ENCODE measurements around the gene PDIA5. TPM values are rescaled to one million over a fixed set of nuclear protein-coding genes. Genes with fewer than 3 reads are reported as not detected.

Gene PDIA5
- total and polyA plus RNA-seq, 2 donors (not counting 1 experiment from before 2014, with no cell fraction given): 2.6 to 3.8 TPM

DNA sequence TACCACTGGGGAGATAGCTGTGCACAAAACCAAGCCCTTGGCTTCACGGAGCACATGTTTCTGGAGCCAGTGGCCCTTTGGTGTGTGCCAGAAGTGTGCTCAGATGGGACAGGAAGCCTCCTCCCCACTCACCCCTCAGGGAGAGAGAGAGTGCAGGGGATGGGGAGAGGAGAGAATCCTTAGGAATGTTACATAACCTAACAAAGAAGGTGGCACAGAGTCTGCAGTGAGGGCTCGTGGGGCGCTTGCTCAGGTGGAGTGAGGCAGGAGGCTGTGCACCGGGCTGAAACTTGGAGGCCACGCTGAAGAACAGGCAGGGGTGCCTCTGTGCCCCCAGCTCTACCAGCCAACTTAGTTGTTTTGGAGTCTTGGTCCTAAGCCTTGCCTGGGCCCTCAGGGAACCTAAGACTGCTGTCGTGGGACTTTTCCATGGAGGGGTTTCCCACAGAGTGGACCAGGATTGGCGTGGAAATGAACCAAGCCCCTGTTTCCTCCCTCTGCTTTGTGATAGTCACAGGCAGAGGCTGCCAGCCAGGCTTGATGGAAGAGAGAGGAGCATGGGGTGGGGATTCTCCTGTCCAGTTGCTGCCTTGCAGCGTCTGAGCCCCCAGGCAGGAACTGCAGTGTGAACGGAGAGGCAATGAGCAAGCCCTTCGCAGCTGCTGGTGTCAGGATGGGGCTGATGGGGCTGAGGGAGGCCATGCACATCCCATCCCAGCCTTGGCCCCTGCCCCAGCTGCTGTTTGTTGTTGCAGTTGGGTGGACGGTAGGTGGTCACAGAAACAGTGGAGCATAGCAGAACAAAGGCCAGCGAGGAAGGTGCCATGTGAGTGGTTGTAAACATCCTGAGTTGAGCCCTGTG lies 32.7 kb downstream of the PDIA5 start:
- Mint-ChIP-seq H3K9me3 (ENCODE audit: insufficient read depth) (no peaks in the 10 kb centered on the region), H3K4me1 (no peaks in the 10 kb centered on the region), H3K27ac (no peak overlapping the region), H3K27me3 (no peaks in the 10 kb centered on the region), H3K4me3 (no peak overlapping the region)
- no peak overlapping the region for H3K4me2 ChIP-seq (replicated peaks; ENCODE audit: low read depth, low read length, poor library complexity, severe bottlenecking)
- no peaks in the 10 kb centered on the region for H3K36me3 ChIP-seq (replicated peaks in 1 of 2; ENCODE audit: control extremely low read depth in 1 of 2, control insufficient read depth in 1 of 2, extremely low read depth in 1 of 2, insufficient read depth in 2 of 2, low read length in 1 of 2)
- no peaks in the 10 kb centered on the region for H3K79me2 ChIP-seq (ENCODE audit: control insufficient read depth, insufficient read depth, low read length)
- ATAC-seq (ENCODE audit: low read depth): no peak
- no peaks in the 10 kb centered on the region for H3K27me3 ChIP-seq (replicated peaks in 1 of 4; ENCODE audit: control extremely low read depth in 1 of 4, control insufficient read depth in 3 of 4, insufficient read depth in 4 of 4, low read length in 3 of 4)
- no peaks in the 10 kb centered on the region for H4K20me1 ChIP-seq (ENCODE audit: control insufficient read depth, insufficient read depth, low read length, poor library complexity, severe bottlenecking)
- ChIA-PET POLR2A (no interaction called here), CTCF (no interaction called here)
- no peak overlapping the region for H3K27ac ChIP-seq (ENCODE audit: low read length in 2 of 2)
- intact Hi-C loops (cut with micrococcal nuclease): no loop called here
- H3K9ac ChIP-seq (ENCODE audit: low read length): no peak overlapping the region
- H3K4me1 ChIP-seq (ENCODE audit: control insufficient read depth in 2 of 2, insufficient read depth in 2 of 2, low read length in 2 of 2): no peaks in the 10 kb centered on the region
- no peak for DNase-seq
- no peak overlapping the region for H3K4me3 ChIP-seq (ENCODE audit: control extremely low read depth in 1 of 5, extremely low read depth in 1 of 5, insufficient read depth in 1 of 5, low read depth in 2 of 5, low read length in 4 of 5)
- no peaks in the 10 kb centered on the region for H3K9me3 ChIP-seq (ENCODE audit: control extremely low read depth in 1 of 3, control insufficient read depth in 2 of 3, insufficient read depth in 1 of 3, low read length in 2 of 3)
- WGBS (ENCODE audit: insufficient coverage): 65% methylated on average over 11 of the region's 12 CpGs
- no peak for TF ChIP-seq EZH2 (IDR thresholded peaks at IDR 0.05; ENCODE audit: borderline replicate concordance, insufficient read depth, low read depth, low read length, poor library complexity, severe bottlenecking)
- TF ChIP-seq, protein P1, sequence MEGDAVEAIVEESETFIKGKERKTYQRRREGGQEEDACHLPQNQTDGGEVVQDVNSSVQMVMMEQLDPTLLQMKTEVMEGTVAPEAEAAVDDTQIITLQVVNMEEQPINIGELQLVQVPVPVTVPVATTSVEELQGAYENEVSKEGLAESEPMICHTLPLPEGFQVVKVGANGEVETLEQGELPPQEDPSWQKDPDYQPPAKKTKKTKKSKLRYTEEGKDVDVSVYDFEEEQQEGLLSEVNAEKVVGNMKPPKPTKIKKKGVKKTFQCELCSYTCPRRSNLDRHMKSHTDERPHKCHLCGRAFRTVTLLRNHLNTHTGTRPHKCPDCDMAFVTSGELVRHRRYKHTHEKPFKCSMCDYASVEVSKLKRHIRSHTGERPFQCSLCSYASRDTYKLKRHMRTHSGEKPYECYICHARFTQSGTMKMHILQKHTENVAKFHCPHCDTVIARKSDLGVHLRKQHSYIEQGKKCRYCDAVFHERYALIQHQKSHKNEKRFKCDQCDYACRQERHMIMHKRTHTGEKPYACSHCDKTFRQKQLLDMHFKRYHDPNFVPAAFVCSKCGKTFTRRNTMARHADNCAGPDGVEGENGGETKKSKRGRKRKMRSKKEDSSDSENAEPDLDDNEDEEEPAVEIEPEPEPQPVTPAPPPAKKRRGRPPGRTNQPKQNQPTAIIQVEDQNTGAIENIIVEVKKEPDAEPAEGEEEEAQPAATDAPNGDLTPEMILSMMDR (IDR thresholded peaks at IDR 0.05): no peak
- H2AFZ ChIP-seq (ENCODE audit: insufficient read depth, low read depth, low read length, poor library complexity, severe bottlenecking): no peak overlapping the region

DNA sequence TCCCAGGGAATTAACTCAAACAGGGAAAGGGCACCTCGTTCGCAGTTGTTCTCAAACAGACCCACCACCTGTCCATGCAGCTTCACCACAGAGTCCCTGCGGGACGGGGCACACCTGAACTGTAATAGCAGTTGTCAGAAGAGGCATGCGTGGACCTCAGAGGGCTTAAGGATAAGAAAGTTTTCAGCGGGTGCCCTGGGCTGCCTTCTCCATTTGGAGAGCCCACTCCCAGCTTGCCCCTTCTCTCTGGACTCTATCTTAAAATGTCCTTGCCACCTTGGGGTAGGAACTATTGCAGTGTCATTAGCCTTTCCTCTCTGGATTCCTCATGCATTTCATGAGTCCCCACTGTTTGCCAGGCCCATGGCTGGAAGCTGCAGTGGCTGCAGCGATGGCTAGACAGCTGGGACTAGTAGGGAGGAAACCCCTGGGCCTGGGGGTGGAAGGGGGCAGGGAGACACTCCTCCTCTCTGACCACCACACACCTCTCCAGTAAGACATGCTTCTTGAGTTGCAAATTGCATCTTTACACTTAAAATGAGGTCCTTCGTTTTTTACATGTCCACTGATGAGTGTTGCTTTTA lies 33.5 kb downstream of the PDIA5 start:
- TF ChIP-seq EZH2 (IDR thresholded peaks at IDR 0.05; ENCODE audit: borderline replicate concordance, insufficient read depth, low read depth, low read length, poor library complexity, severe bottlenecking): no peak
- TF ChIP-seq, protein P1 (IDR thresholded peaks at IDR 0.05): no peak
- Mint-ChIP-seq H3K4me1 (peaks cover 1% of the 10 kb centered on the region), H3K4me3 (no peak overlapping the region), H3K27ac (no peak overlapping the region), H3K27me3 (no peaks in the 10 kb centered on the region), H3K9me3 (ENCODE audit: insufficient read depth) (no peaks in the 10 kb centered on the region)
- Histone ChIP-seq H3K9me3 (ENCODE audit: control extremely low read depth in 1 of 3, control insufficient read depth in 2 of 3, insufficient read depth in 1 of 3, low read length in 2 of 3) (no peaks in the 10 kb centered on the region), H3K4me1 (ENCODE audit: control insufficient read depth in 2 of 2, insufficient read depth in 2 of 2, low read length in 2 of 2) (peaks cover 3 to 4% of the 10 kb centered on the region in 2 donors), H3K79me2 (ENCODE audit: control insufficient read depth, insufficient read depth, low read length) (no peaks in the 10 kb centered on the region), H3K4me3 (ENCODE audit: control extremely low read depth in 1 of 5, extremely low read depth in 1 of 5, insufficient read depth in 1 of 5, low read depth in 2 of 5, low read length in 4 of 5) (no peak overlapping the region), H3K27ac (ENCODE audit: low read length in 2 of 2) (no peak overlapping the region), H4K20me1 (ENCODE audit: control insufficient read depth, insufficient read depth, low read length, poor library complexity, severe bottlenecking) (no peaks in the 10 kb centered on the region), H2AFZ (ENCODE audit: insufficient read depth, low read depth, low read length, poor library complexity, severe bottlenecking) (no peak overlapping the region), H3K9ac (ENCODE audit: low read length) (no peak overlapping the region), H3K4me2 (replicated peaks; ENCODE audit: low read depth, low read length, poor library complexity, severe bottlenecking) (no peak overlapping the region), H3K36me3 (replicated peaks in 1 of 2; ENCODE audit: control extremely low read depth in 1 of 2, control insufficient read depth in 1 of 2, extremely low read depth in 1 of 2, insufficient read depth in 2 of 2, low read length in 1 of 2) (no peaks in the 10 kb centered on the region), H3K27me3 (replicated peaks in 1 of 4; ENCODE audit: control extremely low read depth in 1 of 4, control insufficient read depth in 3 of 4, insufficient read depth in 4 of 4, low read length in 3 of 4) (no peaks in the 10 kb centered on the region)
- ChIA-PET POLR2A (no interaction called here), CTCF (no interaction called here)
- intact Hi-C loops (cut with micrococcal nuclease): no loop called here
- ATAC-seq (ENCODE audit: low read depth) (no peak), DNase-seq (no peak)
- WGBS (ENCODE audit: insufficient coverage): 97% methylated on average over 4 of the region's 8 CpGs
